ENCODE results near the gene CASTOR1.

Gene CASTOR1

DNA sequence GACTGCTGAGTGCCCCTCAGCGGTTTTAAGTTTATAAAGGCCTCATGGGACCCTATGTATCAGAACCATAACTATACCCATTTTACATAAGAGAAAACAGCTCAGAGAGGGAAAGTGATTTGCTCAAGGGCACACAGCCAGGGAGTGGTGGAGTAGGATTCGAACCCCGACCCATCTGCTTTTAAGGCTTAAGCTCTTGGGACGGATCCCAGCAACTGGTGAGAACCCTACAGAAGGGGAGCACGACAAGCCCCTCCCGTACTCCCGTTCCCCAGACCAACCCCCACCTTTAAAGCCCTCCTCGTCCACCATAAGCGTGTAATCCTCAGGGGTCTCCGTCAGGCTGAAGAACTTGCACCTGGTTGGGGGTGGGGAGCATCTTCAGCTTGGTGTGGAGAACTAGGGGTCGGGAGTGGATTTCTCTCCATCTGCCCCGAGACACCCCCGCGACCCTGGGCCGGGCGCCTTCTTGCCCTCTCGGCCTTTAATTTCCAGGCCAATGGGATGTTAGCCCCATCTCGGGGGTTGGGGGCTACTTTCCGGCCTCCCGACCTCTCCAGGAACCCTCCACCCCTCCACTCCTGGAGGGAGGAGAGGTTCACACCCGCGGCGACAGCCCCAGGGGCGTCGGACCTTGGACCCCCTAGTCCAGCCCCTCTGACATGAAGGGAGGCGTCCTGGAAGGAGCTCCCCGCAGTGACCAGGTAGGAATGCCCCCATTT lies 725 bp downstream of the CASTOR1 start:
- H3K4me3 ChIP-seq (ENCODE audit: low read length), result peak overlapping the region; percentile 70
- H3K9ac ChIP-seq (ENCODE audit: low read depth, low read length), result 0 out of 2 replicates have a peak overlapping the region, but pooled peaks have one; percentile 34
- 0 out of 2 replicates have a peak, but pooled peaks cover 2% of the 10 kb centered on the region for H3K36me3 ChIP-seq (ENCODE audit: insufficient read depth, low read length)
- peaks cover 9% of the 10 kb centered on the region for H3K4me1 ChIP-seq (ENCODE audit: insufficient read depth, low read length)
- no peaks in the 10 kb centered on the region for H3K9me3 ChIP-seq (ENCODE audit: insufficient read depth, low read depth, low read length)
- H3K27me3 ChIP-seq (ENCODE audit: insufficient read depth, low read length), result peaks cover 6% of the 10 kb centered on the region; the same call in 1 of the 2 replicates
- WGBS, result 18% methylated on average over 25 of the region's 27 CpGs
- no peak overlapping the region; the same call in 1 of the 2 replicates for H3K27ac ChIP-seq (ENCODE audit: low read depth, low read length)

DNA sequence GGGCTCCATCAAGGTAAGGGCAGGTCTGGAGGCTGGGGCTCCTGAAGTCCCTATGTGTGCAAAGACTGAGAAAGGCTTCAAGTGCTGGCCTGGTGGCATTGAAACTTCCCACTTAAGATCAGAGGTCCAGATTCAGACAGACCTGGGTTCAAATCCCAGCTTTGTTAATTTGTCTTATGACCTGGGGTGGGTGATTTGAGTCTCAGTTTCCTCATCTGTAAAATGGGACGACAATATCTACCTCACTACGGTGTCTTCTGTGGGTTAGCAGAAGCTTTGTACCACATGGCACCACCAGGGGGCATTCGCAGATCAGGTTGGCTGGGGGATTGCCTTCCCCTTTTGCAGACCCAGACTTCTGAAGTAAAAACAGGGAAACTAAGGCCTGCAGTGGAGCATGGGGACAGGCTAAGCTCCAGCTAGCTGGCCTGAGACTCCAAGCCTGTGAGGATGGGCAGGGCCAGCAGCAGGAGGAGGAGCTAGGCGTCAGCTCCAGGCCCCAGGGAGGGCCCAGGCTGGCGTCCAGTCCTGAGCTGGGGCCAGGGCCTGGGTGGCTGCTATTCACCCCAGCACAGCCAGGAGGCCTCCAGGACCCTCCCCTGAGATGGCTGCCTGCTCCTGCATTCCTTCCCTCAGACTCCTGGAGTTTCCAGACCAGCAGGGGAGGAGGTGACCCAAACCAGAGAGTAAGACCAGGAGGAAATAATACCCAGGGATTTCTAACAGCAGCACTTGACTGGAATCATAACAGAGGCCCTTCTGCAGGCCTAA lies 1.5 kb downstream of the CASTOR1 start:
- peak overlapping the region; percentile 37; the same call in 1 of the 2 replicates for H3K27ac ChIP-seq (ENCODE audit: low read depth, low read length)
- H3K4me3 ChIP-seq (ENCODE audit: low read length), result peak overlapping the region; percentile 70; the same call in 1 of the 2 replicates

DNA sequence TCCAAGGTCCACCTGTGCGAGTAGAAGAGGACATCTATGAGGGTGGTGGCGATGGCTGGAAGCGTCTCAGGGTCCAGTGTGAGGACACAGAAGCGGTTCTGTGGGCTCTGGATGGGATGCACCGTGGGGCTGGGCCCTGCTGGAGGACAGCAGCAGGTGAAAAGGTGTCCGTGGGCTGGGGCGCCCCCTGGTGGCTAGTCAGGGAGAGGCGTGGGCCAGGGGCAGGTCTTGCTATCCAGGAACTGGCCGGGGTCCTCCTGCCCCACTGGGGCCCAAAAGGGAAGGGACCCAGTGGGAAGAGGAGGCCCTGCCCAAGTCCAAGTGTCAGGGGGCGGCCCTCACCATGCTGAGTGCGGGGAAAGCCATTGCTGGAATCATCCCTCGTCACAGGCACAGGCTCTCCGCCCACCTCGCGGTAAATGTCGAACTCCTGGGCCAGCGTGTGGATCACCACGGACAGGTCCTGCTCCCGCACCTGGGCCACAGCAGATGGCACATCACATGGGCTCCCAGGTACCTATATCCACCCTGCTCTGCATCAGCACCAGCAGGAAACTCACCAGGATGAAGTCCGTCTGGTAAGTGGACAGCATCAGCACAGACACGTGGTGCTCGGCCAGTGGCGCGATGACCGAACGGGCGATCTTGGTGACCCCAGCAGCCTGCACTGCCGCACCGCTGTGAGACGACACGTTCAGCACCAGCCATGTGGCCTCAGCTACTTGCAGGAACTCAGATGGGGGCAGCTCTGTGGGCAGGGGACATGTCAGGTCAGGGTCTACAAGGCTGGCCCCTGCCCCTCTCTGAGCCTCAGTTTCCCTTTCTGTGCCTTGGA lies 2.3 kb downstream of the CASTOR1 start:
- no peaks in the 10 kb centered on the region for H3K9me3 ChIP-seq (ENCODE audit: insufficient read depth, low read depth, low read length)
- peaks cover 9% of the 10 kb centered on the region for H3K4me1 ChIP-seq (ENCODE audit: insufficient read depth, low read length)
- H3K36me3 ChIP-seq (ENCODE audit: insufficient read depth, low read length), result no peaks in the 10 kb centered on the region
- no peak overlapping the region for H3K4me3 ChIP-seq (ENCODE audit: low read length)
- no peak overlapping the region for H3K27ac ChIP-seq (ENCODE audit: low read depth, low read length)
- peaks cover 6% of the 10 kb centered on the region; the same call in 1 of the 2 replicates for H3K27me3 ChIP-seq (ENCODE audit: insufficient read depth, low read length)
- 68% methylated on average over 31 of the region's 31 CpGs for WGBS
- no peak overlapping the region for H3K9ac ChIP-seq (ENCODE audit: low read depth, low read length)

More for the DNA sequence above, 1.5 kb downstream of the CASTOR1 start:
- WGBS, result 14% methylated on average over 5 of the region's 5 CpGs
- peaks cover 6% of the 10 kb centered on the region; the same call in 1 of the 2 replicates for H3K27me3 ChIP-seq (ENCODE audit: insufficient read depth, low read length)
- H3K36me3 ChIP-seq (ENCODE audit: insufficient read depth, low read length), result 0 out of 2 replicates have a peak, but pooled peaks cover 2% of the 10 kb centered on the region
- peaks cover 9% of the 10 kb centered on the region for H3K4me1 ChIP-seq (ENCODE audit: insufficient read depth, low read length)
- H3K9me3 ChIP-seq (ENCODE audit: insufficient read depth, low read depth, low read length), result no peaks in the 10 kb centered on the region
- no peak overlapping the region for H3K9ac ChIP-seq (ENCODE audit: low read depth, low read length)

DNA sequence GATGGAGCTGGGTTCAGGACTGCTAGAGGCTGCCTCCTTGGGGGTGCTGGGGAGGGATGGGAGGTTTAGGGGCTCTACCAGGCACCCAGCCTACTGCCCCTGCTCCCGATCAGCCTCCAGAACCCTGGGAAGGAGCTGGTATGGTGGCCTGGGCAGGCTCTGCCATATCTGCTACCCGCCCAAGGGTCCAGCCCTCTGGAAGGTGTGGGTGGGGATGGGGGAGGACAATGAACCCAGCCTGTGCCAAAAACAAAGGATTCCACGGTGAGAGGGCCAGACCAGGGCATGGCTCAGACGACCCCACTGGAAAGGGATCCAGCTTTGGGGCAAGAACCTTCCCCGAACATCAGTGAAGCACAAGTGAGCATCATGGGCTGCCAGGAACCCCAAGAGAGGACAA lies 3.0 kb downstream of the CASTOR1 start:
- Histone ChIP-seq H3K4me3 (ENCODE audit: low read length) (no peak overlapping the region), H3K9ac (ENCODE audit: low read depth, low read length) (no peak overlapping the region), H3K36me3 (ENCODE audit: insufficient read depth, low read length) (no peaks in the 10 kb centered on the region), H3K27me3 (ENCODE audit: insufficient read depth, low read length) (peaks cover 6% of the 10 kb centered on the region; the same call in 1 of the 2 replicates), H3K4me1 (ENCODE audit: insufficient read depth, low read length) (peaks cover 9% of the 10 kb centered on the region), H3K9me3 (ENCODE audit: insufficient read depth, low read depth, low read length) (no peaks in the 10 kb centered on the region), H3K27ac (ENCODE audit: low read depth, low read length) (no peak overlapping the region)
- WGBS, result 92% methylated on average over 5 of the region's 5 CpGs

DNA sequence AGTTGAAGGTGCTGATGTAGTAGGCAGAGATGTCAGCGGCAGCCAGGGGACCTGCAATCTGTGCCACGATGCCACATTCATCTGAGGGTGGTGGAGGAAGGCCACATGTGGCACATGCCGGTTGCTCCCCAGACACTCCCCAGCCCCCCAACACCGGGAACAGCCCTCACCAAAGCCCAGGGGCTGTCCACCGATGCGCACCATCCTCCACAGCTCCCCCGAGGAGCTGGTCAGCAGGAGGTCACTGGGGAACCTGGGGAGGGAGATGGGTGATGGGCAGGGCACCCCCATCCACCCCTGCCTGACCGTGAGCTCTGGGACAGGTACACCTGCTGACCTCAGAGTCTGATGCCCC lies 3.5 kb downstream of the CASTOR1 start:
- 96% methylated on average over 7 of the region's 8 CpGs for WGBS

DNA sequence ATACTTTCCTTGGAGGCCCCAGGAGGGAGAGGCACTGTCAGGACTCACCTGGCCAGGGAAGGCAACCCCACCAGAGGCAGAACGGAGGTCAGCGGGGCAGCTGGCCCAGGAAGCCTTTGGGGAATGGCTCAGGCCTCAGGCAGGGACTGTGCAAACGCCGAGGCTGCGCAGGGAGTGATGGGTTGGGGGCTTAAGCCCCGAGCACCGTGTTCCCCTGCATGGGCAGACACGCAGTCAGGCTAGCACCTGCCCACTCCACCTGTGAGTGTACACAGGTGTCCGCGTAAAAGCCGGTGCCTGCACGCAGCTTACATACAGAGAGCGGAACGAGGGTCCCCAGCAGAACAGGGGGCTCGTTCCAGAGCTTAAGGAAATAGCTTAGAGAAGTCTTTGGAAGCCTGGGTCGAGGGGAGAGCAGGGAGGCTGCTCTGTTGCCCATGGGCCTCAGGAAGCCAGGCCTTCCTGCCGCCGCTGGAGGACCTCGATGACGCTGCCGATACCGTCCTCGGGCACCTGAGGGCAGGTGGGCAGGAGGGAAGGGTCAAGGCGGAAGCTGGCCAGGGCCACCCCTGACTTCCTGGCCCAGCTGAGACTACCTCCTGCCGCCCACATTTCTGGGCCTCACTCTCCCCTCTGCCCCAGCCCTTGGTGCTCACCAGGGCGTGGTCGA lies 4.0 kb downstream of the CASTOR1 start:
- no peak overlapping the region for H3K27ac ChIP-seq (ENCODE audit: low read depth, low read length)
- no peak overlapping the region for H3K9ac ChIP-seq (ENCODE audit: low read depth, low read length)
- no peaks in the 10 kb centered on the region for H3K36me3 ChIP-seq (ENCODE audit: insufficient read depth, low read length)
- peaks cover 3% of the 10 kb centered on the region for H3K4me1 ChIP-seq (ENCODE audit: insufficient read depth, low read length)
- no peak overlapping the region for H3K4me3 ChIP-seq (ENCODE audit: low read length)
- 92% methylated on average over 27 of the region's 27 CpGs for WGBS
- no peaks in the 10 kb centered on the region for H3K9me3 ChIP-seq (ENCODE audit: insufficient read depth, low read depth, low read length)
- peaks cover 6% of the 10 kb centered on the region; the same call in 1 of the 2 replicates for H3K27me3 ChIP-seq (ENCODE audit: insufficient read depth, low read length)

More for the DNA sequence above, 3.5 kb downstream of the CASTOR1 start:
- no peaks in the 10 kb centered on the region for H3K9me3 ChIP-seq (ENCODE audit: insufficient read depth, low read depth, low read length)
- H3K9ac ChIP-seq (ENCODE audit: low read depth, low read length), result no peak overlapping the region
- no peaks in the 10 kb centered on the region for H3K36me3 ChIP-seq (ENCODE audit: insufficient read depth, low read length)
- peaks cover 6% of the 10 kb centered on the region; the same call in 1 of the 2 replicates for H3K27me3 ChIP-seq (ENCODE audit: insufficient read depth, low read length)
- no peak overlapping the region for H3K27ac ChIP-seq (ENCODE audit: low read depth, low read length)
- no peak overlapping the region for H3K4me3 ChIP-seq (ENCODE audit: low read length)
- peaks cover 5% of the 10 kb centered on the region for H3K4me1 ChIP-seq (ENCODE audit: insufficient read depth, low read length)

DNA sequence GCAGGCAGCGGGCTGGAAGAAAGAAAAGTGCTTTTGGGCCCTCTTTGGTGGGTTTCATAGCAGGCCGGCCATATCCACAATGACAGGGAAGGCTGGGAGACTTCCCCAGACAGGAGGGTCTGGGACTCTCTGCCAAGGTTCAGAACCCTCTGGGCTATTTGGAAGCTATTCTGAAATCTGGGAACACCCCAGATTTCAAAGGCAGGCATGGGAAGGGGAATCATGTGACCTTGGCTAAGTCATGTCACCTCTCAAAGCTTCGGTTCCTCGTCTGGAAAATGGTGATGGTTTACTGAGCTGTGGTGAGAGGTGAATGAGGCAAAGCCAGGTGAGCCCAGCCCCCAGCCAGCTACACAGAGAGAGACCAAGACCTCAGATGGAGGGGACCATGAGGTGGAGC lies 4.6 kb downstream of the CASTOR1 start:
- no peak overlapping the region for H3K27ac ChIP-seq (ENCODE audit: low read depth, low read length)
- 93% methylated on average over 4 of the region's 4 CpGs for WGBS

DNA sequence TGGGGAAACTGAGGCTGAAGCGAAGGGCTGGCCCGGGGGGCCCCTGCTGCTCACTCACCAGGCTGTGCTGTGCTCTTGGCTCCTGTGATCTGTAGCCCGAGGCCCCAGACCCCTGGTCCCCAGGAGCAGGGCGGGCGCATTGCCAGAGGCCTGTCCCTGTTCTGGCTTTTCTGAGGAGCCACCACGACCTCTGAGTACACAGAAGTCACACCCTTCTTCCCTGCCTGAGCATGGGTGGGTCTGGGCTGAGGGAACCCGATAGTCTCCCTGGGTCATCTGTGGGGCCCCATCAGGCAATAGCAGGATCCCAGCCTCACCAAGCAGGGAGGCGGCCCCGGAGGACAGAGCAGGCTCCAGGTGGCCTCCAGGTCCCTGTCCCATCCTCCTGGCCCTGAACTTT lies 5.1 kb downstream of the CASTOR1 start:
- H3K27ac ChIP-seq (ENCODE audit: low read depth, low read length), result no peak overlapping the region
- no peaks in the 10 kb centered on the region for H3K9me3 ChIP-seq (ENCODE audit: insufficient read depth, low read depth, low read length)
- H3K36me3 ChIP-seq (ENCODE audit: insufficient read depth, low read length), result no peaks in the 10 kb centered on the region
- WGBS, result 89% methylated on average over 9 of the region's 9 CpGs
- no peak overlapping the region for H3K9ac ChIP-seq (ENCODE audit: low read depth, low read length)
- H3K4me1 ChIP-seq (ENCODE audit: insufficient read depth, low read length), result no peaks in the 10 kb centered on the region; the same call in 1 of the 2 replicates
- H3K27me3 ChIP-seq (ENCODE audit: insufficient read depth, low read length), result peaks cover 6% of the 10 kb centered on the region; the same call in 1 of the 2 replicates
- no peak overlapping the region for H3K4me3 ChIP-seq (ENCODE audit: low read length)

More for the DNA sequence above, 4.6 kb downstream of the CASTOR1 start:
- Histone ChIP-seq H3K9ac (ENCODE audit: low read depth, low read length) (no peak overlapping the region), H3K4me1 (ENCODE audit: insufficient read depth, low read length) (no peaks in the 10 kb centered on the region; the same call in 1 of the 2 replicates), H3K36me3 (ENCODE audit: insufficient read depth, low read length) (no peaks in the 10 kb centered on the region), H3K9me3 (ENCODE audit: insufficient read depth, low read depth, low read length) (no peaks in the 10 kb centered on the region), H3K27me3 (ENCODE audit: insufficient read depth, low read length) (peaks cover 6% of the 10 kb centered on the region; the same call in 1 of the 2 replicates), H3K4me3 (ENCODE audit: low read length) (no peak overlapping the region)

DNA sequence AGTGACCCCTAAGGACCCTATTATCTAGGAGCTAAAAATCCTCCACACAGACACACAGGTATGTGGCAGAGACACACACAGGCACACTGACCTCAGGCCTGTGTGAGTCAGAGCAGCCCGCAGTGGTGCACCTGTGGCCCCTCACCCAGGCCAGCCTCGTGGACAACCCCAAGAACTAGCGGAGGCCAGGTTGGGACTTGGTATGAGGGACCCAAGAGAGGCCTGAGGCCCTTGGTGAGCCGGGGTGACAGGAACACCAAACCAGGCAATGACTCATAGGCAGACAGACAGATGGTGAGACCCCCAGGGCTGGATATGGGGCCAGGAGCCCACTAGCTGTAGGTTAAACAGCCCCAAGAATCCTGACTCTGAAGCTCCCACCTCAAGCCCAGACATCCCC lies 6.0 kb downstream of the CASTOR1 start:
- no peak overlapping the region for H3K27ac ChIP-seq (ENCODE audit: low read depth, low read length)
- no peak overlapping the region for H3K9ac ChIP-seq (ENCODE audit: low read depth, low read length)
- H3K27me3 ChIP-seq (ENCODE audit: insufficient read depth, low read length), result no peaks in the 10 kb centered on the region; the same call in 1 of the 2 replicates
- no peaks in the 10 kb centered on the region; the same call in 1 of the 2 replicates for H3K4me1 ChIP-seq (ENCODE audit: insufficient read depth, low read length)
- H3K4me3 ChIP-seq (ENCODE audit: low read length), result no peak overlapping the region
- H3K9me3 ChIP-seq (ENCODE audit: insufficient read depth, low read depth, low read length), result no peaks in the 10 kb centered on the region
- no peaks in the 10 kb centered on the region for H3K36me3 ChIP-seq (ENCODE audit: insufficient read depth, low read length)
- WGBS, result 90% methylated on average over 4 of the region's 4 CpGs

DNA sequence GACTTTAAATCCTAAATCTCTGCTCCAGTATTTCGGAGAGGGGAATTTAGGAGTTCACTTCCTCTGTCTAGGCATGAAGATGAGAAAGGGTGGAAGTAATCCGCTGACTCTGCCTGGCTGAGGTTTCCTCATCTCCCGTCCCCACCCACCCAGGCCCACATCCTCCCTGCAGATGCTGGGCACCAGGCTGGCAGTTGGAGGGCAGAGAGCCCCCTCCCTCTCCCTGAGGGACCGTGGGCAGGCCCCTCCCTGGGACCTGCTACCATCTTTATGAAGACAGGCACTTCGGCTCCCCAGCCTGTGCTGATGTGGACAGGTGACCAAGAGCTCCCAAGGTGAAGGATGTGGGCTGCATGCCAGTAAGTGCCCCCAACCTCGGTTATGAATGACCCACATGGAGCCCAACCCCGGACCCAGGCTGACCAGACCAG lies 6.7 kb downstream of the CASTOR1 start:
- Histone ChIP-seq H3K27ac (ENCODE audit: low read depth, low read length) (no peak overlapping the region), H3K9ac (ENCODE audit: low read depth, low read length) (no peak overlapping the region), H3K27me3 (ENCODE audit: insufficient read depth, low read length) (no peaks in the 10 kb centered on the region), H3K4me1 (ENCODE audit: insufficient read depth, low read length) (peaks cover 4% of the 10 kb centered on the region; the same call in 1 of the 2 replicates), H3K9me3 (ENCODE audit: insufficient read depth, low read depth, low read length) (no peaks in the 10 kb centered on the region), H3K36me3 (ENCODE audit: insufficient read depth, low read length) (no peaks in the 10 kb centered on the region), H3K4me3 (ENCODE audit: low read length) (no peak overlapping the region)
- WGBS, result 84% methylated on average over 6 of the region's 7 CpGs
